PC-9 (cell line): ENCODE data around the gene ZEB2. TPM values are rescaled to one million over a fixed set of nuclear protein-coding genes. Genes with fewer than 3 reads are reported as not detected.

Source experiments
- BruUV-seq: library from RNA; stranded (reverse); fragments of 400-500 nt; replicated peaks from 2 replicates; lab custom pipeline; 2021; lab: Mats Ljungman, UMichigan
- CTCF ChIA-PET: fragments of 300-600 bp; sonication (Branson Sonifier 250); formaldehyde crosslinking; loops from one replicate; lab custom pipeline; 2022; ENCODE audit warnings: antibody characterized with exemption; lab: Charles Lee
- POLR2A ChIA-PET: fragments of 300-600 bp; sonication (Branson Sonifier 250); formaldehyde crosslinking; loops from one replicate; lab custom pipeline; 2022; ENCODE audit warnings: antibody characterized with exemption; ENCODE audit not compliant: unreplicated experiment; lab: Charles Lee
- DNase-seq, 2 experiments: peaks; one replicate each; pipeline versions ENCODE4 v3.0.0 to v3.0.0-alpha.2; 2015 to 2022; ENCODE audit warnings: mixed read lengths in 1 of 2
- H2AFZ ChIP-seq: fragments of 200-600 bp; sonication (generic); 2 replicates; pipeline ENCODE4 v1.8.1; 2017; ENCODE audit warnings: antibody characterized with exemption
- H3F3A ChIP-seq: fragments of 200-600 bp; sonication (generic); 2 replicates; pipeline ENCODE4 v1.8.1; 2017; ENCODE audit warnings: antibody characterized with exemption, mild to moderate bottlenecking, low read depth; ENCODE audit not compliant: insufficient read depth
- H3K27ac ChIP-seq: fragments of 200-600 bp; sonication (generic); 2 replicates; pipeline ENCODE4 v1.6.1; 2016; ENCODE audit warnings: mixed run types
- H3K27me3 ChIP-seq: fragments of 200-600 bp; sonication (generic); 2 replicates; pipeline ENCODE4 v1.6.1; 2016; ENCODE audit warnings: low read depth, mixed run types; ENCODE audit not compliant: insufficient read depth
- H3K36me3 ChIP-seq: fragments of 200-600 bp; sonication (generic); 2 replicates; pipeline ENCODE4 v1.6.1; 2016; ENCODE audit warnings: low read depth, mixed run types
- H3K4me1 ChIP-seq: fragments of 200-600 bp; sonication (generic); replicated peaks from 2 replicates; pipeline ENCODE4 v1.6.1; 2016; ENCODE audit warnings: mixed run types; ENCODE audit not compliant: insufficient read depth
- H3K4me2 ChIP-seq: fragments of 200-600 bp; sonication (generic); 2 replicates; pipeline ENCODE4 v1.6.1; 2017; ENCODE audit warnings: mixed run types
- H3K4me3 ChIP-seq: fragments of 200-600 bp; sonication (generic); 2 replicates; pipeline ENCODE4 v1.6.1; 2016; ENCODE audit warnings: mixed run types
- H3K79me2 ChIP-seq: fragments of 200-600 bp; sonication (generic); 2 replicates; pipeline ENCODE4 v1.6.1; 2017; ENCODE audit warnings: low read depth, mixed run types
- H3K9me2 ChIP-seq: fragments of 200-600 bp; sonication (generic); 2 replicates; pipeline ENCODE4 v1.8.1; 2017; ENCODE audit warnings: mild to moderate bottlenecking; ENCODE audit not compliant: insufficient read depth
- H3K9me3 ChIP-seq: fragments of 200-600 bp; sonication (generic); 2 replicates; pipeline ENCODE4 v1.8.1; 2016; ENCODE audit warnings: low read depth; ENCODE audit not compliant: insufficient read depth
- H4K20me1 ChIP-seq: fragments of 200-600 bp; sonication (generic); 2 replicates; pipeline ENCODE4 v1.8.1; 2017; ENCODE audit not compliant: insufficient read depth
- EZH2 ChIP-seq: fragments of 200-600 bp; sonication (generic); IDR thresholded peaks from 2 replicates; pipeline ENCODE4 v1.8.0; 2017; ENCODE audit warnings: antibody characterized with exemption, low read depth
- intact Hi-C: fragments of 100-400 bp; cut with micrococcal nuclease; formaldehyde crosslinking; loops from one replicate; pipeline ENCODE4 v1.10.0; 2022; ENCODE audit not compliant: unreplicated experiment
- total RNA-seq: library from RNA; stranded (reverse); gene quantifications from 2 replicates; pipeline ENCODE4 v1.2.3, GENCODE V29; 2021
- TF ChIP-seq, protein P1 (sequence below): fragments of 200-600 bp; sonication (generic); conservative IDR thresholded peaks from 2 replicates; pipeline ENCODE4 v1.6.1; 2017; ENCODE audit warnings: mixed run types, antibody characterized with exemption, mild to moderate bottlenecking, moderate library complexity

ZEB2 gene
- total RNA-seq, 1 experiment from 2014 or later, result 0.09 TPM

DNA sequence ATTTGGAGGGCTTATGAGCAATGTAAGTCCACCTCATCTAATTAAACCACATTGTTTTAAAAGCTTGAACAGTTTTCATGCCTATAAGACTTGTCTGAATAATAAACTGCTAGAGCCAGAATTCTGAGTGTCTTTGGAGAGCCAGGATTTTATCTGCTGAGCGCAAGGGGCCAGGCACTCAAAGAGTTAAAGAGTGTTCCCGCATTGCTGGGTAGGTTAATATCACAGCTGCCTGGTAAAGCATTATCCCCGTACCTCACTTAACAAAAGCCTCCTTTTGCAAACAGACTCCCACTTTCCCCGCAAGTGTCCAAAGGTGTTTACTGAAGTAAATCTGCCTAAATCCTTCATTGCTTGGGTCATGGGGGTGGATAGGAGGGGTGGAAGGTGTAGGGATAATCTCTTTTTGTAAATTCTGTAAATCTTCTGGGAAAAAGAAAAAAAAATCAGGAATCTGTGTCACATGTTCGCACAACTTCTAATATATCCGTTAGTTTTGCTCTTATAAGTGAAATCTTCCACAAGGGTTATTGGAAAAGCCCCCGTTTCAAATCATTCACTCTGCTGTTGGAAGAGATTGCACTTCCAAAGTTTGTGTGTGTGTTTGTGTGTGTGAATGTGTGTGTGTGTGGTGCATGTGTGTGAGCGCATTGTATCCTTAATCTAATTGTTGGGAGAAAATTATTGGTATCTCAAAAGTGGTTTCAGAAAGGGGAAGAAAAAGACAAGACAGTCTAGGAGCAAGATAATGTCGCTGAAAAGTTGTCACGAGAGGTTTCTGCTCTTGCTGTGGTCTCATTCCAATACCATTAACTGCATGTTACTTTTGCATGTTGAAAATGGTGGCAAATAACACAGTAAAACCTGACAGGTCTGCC lies 10.7 kb downstream of the ZEB2 start:
- Histone ChIP-seq H3K9me2 (no peaks in the 10 kb centered on the region), H3K27ac (no peak overlapping the region), H3K4me2 (no peak overlapping the region), H3K27me3 (no peaks in the 10 kb centered on the region), H3K4me1 (no peaks in the 10 kb centered on the region), H3K9me3 (no peaks in the 10 kb centered on the region), H3K4me3 (no peak overlapping the region), H4K20me1 (no peaks in the 10 kb centered on the region), H2AFZ (no peak overlapping the region), H3K79me2 (no peaks in the 10 kb centered on the region), H3K36me3 (no peaks in the 10 kb centered on the region), H3F3A (no peaks in the 10 kb centered on the region)
- no TSS peak for BruUV-seq
- intact Hi-C loops, result no loop called here
- no peak for TF ChIP-seq EZH2
- TF ChIP-seq, protein P1, sequence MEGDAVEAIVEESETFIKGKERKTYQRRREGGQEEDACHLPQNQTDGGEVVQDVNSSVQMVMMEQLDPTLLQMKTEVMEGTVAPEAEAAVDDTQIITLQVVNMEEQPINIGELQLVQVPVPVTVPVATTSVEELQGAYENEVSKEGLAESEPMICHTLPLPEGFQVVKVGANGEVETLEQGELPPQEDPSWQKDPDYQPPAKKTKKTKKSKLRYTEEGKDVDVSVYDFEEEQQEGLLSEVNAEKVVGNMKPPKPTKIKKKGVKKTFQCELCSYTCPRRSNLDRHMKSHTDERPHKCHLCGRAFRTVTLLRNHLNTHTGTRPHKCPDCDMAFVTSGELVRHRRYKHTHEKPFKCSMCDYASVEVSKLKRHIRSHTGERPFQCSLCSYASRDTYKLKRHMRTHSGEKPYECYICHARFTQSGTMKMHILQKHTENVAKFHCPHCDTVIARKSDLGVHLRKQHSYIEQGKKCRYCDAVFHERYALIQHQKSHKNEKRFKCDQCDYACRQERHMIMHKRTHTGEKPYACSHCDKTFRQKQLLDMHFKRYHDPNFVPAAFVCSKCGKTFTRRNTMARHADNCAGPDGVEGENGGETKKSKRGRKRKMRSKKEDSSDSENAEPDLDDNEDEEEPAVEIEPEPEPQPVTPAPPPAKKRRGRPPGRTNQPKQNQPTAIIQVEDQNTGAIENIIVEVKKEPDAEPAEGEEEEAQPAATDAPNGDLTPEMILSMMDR, result no peak
- ChIA-PET CTCF (no interaction called here), POLR2A (no interaction called here)
- no peak for DNase-seq

DNA sequence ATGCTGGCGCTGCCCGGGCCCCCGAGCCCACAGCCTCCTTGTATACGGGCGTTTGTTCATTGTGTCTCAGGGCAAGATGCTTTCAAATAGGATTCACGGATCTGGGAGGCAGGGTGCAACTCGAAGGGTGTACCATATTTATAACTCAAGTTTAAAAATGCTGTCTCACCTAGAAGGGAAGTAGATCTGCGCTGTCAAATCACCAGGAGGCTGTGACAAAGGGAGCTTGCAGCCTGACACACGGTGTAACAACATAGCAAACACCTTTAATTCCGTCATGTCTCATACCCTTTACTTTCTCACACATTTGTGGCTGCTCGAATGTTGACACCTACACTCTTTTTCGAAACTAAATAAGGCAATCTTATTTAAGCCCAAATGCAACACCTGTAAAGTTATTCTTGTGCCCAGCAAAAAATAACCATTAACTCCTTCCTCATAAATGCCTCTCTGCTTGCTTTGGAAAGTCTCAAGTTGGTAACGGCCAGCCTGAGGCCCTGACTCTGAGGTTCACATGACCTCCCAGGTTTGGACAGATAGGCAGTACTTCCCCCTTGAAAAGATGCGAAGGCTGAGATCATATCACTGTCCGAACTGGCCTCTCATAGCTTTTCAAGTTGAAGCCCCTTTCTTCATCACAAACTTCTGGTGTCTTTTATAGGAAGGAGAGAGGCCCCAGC lies 11.6 kb downstream of the ZEB2 start:
- no peak overlapping the region for H3K4me3 ChIP-seq
- no peaks in the 10 kb centered on the region for H3K79me2 ChIP-seq
- no peaks in the 10 kb centered on the region for H3K27me3 ChIP-seq
- BruUV-seq, result no TSS peak
- intact Hi-C loops, result no loop called here
- POLR2A ChIA-PET, result no interaction called here
- H3K36me3 ChIP-seq, result no peaks in the 10 kb centered on the region
- H4K20me1 ChIP-seq, result no peaks in the 10 kb centered on the region
- CTCF ChIA-PET, result no interaction called here
- H3K4me2 ChIP-seq, result no peak overlapping the region
- no peak for DNase-seq
- TF ChIP-seq EZH2, result no peak
- TF ChIP-seq, protein P1, result no peak
- no peaks in the 10 kb centered on the region for H3F3A ChIP-seq
- no peaks in the 10 kb centered on the region for H3K9me3 ChIP-seq
- no peaks in the 10 kb centered on the region for H3K4me1 ChIP-seq
- H3K27ac ChIP-seq, result no peak overlapping the region
- H2AFZ ChIP-seq, result no peak overlapping the region
- no peaks in the 10 kb centered on the region for H3K9me2 ChIP-seq

DNA sequence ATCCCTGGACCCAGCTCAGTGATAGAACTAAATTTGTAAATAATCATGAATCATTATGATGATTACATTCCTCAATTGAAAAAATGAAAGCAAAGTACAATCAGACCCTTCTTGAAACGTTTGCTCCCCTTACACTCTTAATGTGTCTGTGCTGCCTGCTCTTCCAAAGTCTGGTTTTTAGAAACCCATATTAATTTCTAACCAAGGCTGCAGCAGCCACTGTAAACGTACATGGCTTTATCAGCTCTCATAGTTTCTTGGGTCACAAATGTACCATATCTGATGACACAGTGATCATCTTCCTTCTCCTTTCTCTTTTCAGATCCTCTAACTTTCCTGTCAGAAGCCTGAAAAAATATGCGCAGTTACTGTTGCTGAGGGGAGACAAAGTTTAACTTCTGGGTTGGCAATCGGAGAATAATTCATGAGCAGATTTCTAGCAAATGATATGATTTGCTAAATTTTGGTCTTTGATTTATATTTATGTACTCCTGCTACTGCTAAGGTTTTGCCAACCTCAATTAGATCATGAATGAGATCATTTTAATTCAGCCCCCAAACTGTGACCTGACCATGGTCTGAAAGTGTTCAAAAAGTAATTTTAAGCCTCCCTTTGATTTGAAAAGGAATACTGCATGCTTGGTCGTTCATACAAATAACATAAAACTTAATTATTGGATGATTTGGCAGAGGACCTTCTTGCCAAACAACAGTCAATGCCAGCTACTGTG lies 12.3 kb downstream of the ZEB2 start:
- H2AFZ ChIP-seq, result no peak overlapping the region
- no peaks in the 10 kb centered on the region for H3F3A ChIP-seq
- no peaks in the 10 kb centered on the region for H3K36me3 ChIP-seq
- no peaks in the 10 kb centered on the region for H3K4me1 ChIP-seq
- CTCF ChIA-PET, result no interaction called here
- DNase-seq, result no peak
- no peaks in the 10 kb centered on the region for H4K20me1 ChIP-seq
- TF ChIP-seq, protein P1, result no peak
- TF ChIP-seq EZH2, result no peak
- H3K4me2 ChIP-seq, result no peak overlapping the region
- POLR2A ChIA-PET, result interaction anchor here (0.6 kb wide), 1 partner anchor 42 kb away, joined by 7 read pairs; no protein-coding TSS in a partner anchor
- no peaks in the 10 kb centered on the region for H3K9me3 ChIP-seq
- H3K79me2 ChIP-seq, result no peaks in the 10 kb centered on the region
- no peak overlapping the region for H3K27ac ChIP-seq
- intact Hi-C loops, result no loop called here
- H3K9me2 ChIP-seq, result no peaks in the 10 kb centered on the region
- BruUV-seq, result no TSS peak
- H3K4me3 ChIP-seq, result no peak overlapping the region
- H3K27me3 ChIP-seq, result no peaks in the 10 kb centered on the region
